Hepatocyte (in vitro differentiated cells): Measurements from ENCODE around the gene FAM162B.

Experiments used
- CTCF ChIP-seq: fragments of 200-600 bp; sonication (generic); IDR thresholded peaks from 2 replicates; pipeline ENCODE4 v1.5.1; 2016; ENCODE audit warnings: antibody characterized with exemption, mild to moderate bottlenecking; ENCODE audit not compliant: poor library complexity
- EZH2 ChIP-seq: fragments of 200-600 bp; sonication (generic); IDR thresholded peaks from 2 replicates; pipeline ENCODE4 v1.6.1; 2016; ENCODE audit warnings: antibody characterized with exemption, mild to moderate bottlenecking, borderline replicate concordance

- no peak for TF ChIP-seq CTCF
- TF ChIP-seq EZH2: no peak
These were observed 18.3 kb upstream of the FAM162B start for GRCh38 chr6:116783852-116784251.
